Esophagus squamous epithelium (tissue), 4 donors: ENCODE data around the gene B3GALT4.

Experiments
- POLR2A ChIP-seq, 4 donors: fragments of 450-650 bp; IDR thresholded peaks; one replicate each; pipeline ENCODE4 v1.6.1; 2017; ENCODE audit warnings: antibody characterized with exemption in 4 of 4, mild to moderate bottlenecking in 4 of 4, moderate library complexity in 3 of 4
- TF ChIP-seq, protein P1 (sequence below), 6 experiments: fragments of 450-650 bp in 4 of 6; fragments of 200-600 bp in 2 of 6; sonication (generic) in 2 of 6; IDR thresholded peaks; one replicate each; pipeline ENCODE4 v1.5.1; 2016 to 2019; ENCODE audit warnings: antibody characterized with exemption in 6 of 6, mild to moderate bottlenecking in 4 of 6, moderate library complexity in 4 of 6

DNA sequence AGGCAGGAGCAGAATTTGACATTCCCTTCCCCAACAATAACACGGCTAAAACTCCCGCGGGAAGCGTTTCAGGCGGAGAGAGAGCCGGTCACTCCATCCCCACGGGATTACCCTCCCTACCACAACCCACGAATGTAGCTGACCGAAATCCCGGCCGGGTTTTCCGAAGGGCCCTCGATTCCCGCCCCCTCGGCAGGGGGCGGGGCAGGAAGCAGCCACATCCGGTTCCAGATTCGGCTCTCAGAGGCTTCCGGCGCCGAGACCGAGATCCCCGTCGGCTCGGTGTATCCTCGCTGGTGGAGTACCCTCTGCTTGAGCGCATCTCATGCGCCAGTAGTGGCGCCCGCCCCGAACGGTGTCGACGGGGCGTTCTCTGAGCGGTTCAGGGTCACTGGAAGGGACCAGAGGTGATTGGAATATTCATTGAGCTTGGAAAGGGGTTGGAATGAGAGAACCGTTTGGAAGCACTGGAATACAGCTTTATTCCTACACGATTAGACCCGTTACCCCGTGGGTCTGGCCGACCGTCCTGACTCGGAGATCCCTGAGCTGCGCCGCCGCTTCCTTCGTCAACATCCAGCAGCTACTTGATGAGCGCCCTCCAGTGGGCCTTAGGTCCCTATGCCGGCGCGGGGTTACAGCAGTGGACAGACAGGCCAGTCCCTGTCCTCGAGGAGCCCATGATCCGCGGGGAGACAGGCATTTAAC lies 22.5 kb downstream of the B3GALT4 start:
- TF ChIP-seq, protein P1, sequence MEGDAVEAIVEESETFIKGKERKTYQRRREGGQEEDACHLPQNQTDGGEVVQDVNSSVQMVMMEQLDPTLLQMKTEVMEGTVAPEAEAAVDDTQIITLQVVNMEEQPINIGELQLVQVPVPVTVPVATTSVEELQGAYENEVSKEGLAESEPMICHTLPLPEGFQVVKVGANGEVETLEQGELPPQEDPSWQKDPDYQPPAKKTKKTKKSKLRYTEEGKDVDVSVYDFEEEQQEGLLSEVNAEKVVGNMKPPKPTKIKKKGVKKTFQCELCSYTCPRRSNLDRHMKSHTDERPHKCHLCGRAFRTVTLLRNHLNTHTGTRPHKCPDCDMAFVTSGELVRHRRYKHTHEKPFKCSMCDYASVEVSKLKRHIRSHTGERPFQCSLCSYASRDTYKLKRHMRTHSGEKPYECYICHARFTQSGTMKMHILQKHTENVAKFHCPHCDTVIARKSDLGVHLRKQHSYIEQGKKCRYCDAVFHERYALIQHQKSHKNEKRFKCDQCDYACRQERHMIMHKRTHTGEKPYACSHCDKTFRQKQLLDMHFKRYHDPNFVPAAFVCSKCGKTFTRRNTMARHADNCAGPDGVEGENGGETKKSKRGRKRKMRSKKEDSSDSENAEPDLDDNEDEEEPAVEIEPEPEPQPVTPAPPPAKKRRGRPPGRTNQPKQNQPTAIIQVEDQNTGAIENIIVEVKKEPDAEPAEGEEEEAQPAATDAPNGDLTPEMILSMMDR (IDR thresholded peaks at IDR 0.05) = peak; percentile 52 to 83 (median 73)
- TF ChIP-seq POLR2A (IDR thresholded peaks at IDR 0.05) = peak in 2 of 4 donors; percentile 74
